ENCODE data around the gene OR5B3.
"Not testable (repeated sequence)": the region's sequence is repeated elsewhere in the genome, so short reads cannot be mapped to it uniquely, and the experiment has no call there.

OR5B3 gene
- 0 reads per million in 2 donors for total RNA-seq

- DNase-seq = no peak
These were observed at the start of gene OR5B3 for GRCh38 chr11:58406774-58407173. Gene OR5B3 (minus strand): TSS chr11:58406874. CDS start chr11:58403409, 3,465 bp downstream.

- no peak for DNase-seq
These were observed 44.9 kb upstream of the OR5B3 start for GRCh38 chr11:58451585-58451984.

- DNase-seq = no peak
These were observed 39.6 kb upstream of the OR5B3 start for GRCh38 chr11:58446294-58446693.

- no peak for DNase-seq
These were observed 37.6 kb upstream of the OR5B3 start for GRCh38 chr11:58444300-58444699.

- DNase-seq = no peak
These were observed 35.5 kb upstream of the OR5B3 start, which contains the start of gene OR5B12 for GRCh38 chr11:58442136-58442535. Gene OR5B12 (minus strand): TSS chr11:58442236. CDS start chr11:58440151, 2,085 bp downstream.

- DNase-seq = no peak
These were observed 31.8 kb upstream of the OR5B3 start for GRCh38 chr11:58438486-58438885.

- DNase-seq = no peak
These were observed 27.5 kb upstream of the OR5B3 start for GRCh38 chr11:58434217-58434616.

GRCh38 chr11:58433638-58434203 lies 27.0 kb upstream of the OR5B3 start:
- DNase-seq = no peak

- DNase-seq = no peak
These were observed 22.6 kb upstream of the OR5B3 start for GRCh38 chr11:58429273-58429672.

- no peak for DNase-seq
These were observed 21.3 kb upstream of the OR5B3 start, which contains the start of gene OR5B2 for GRCh38 chr11:58428021-58428420. Gene OR5B2 (minus strand): TSS chr11:58428121. CDS start chr11:58423261, 4,860 bp downstream.

GRCh38 chr11:58399622-58400021 lies 7.1 kb downstream of the OR5B3 start:
- DNase-seq = not testable (repeated sequence)

- DNase-seq = no peak
These were observed 11.1 kb downstream of the OR5B3 start for GRCh38 chr11:58395581-58395980.

- DNase-seq = no peak
These were observed 12.5 kb downstream of the OR5B3 start for GRCh38 chr11:58394195-58394594.

GRCh38 chr11:58392746-58393145 lies 13.9 kb downstream of the OR5B3 start:
- no peak for DNase-seq

GRCh38 chr11:58391879-58392278 lies 14.8 kb downstream of the OR5B3 start:
- no peak for DNase-seq

- no peak for DNase-seq
These were observed 16.1 kb downstream of the OR5B3 start for GRCh38 chr11:58390551-58391063.

GRCh38 chr11:58358969-58359368 lies 47.7 kb downstream of the OR5B3 start, which contains the start of gene OR5B17:
Gene OR5B17 (minus strand): TSS chr11:58359069. CDS start chr11:58359069, 0 bp downstream.
- DNase-seq = no peak

GRCh38 chr11:58354727-58355126 lies 51.9 kb downstream of the OR5B3 start:
- no peak for DNase-seq
